PC-3 (cell line): ENCODE measurements around the gene HOXA9. TPM values are rescaled to one million over a fixed set of nuclear protein-coding genes. Genes with fewer than 3 reads are reported as not detected.

Source experiments
- ATAC-seq: fragments of 200-7000 bp; cut with Tn5 transposase; 2 replicates; pipeline ENCODE4 v1.9.1; 2020; ENCODE audit warnings: mild to moderate bottlenecking, moderate library complexity
- BruUV-seq: library from RNA; stranded (reverse); fragments of 400-500 nt; replicated peaks from 2 replicates; lab custom pipeline; 2021; lab: Mats Ljungman, UMichigan
- CTCF ChIA-PET: fragments of 300-600 bp; sonication (Branson Sonifier 250); formaldehyde crosslinking; loops from one replicate; lab custom pipeline; 2022; ENCODE audit warnings: antibody characterized with exemption; lab: Charles Lee
- POLR2A ChIA-PET: fragments of 300-600 bp; sonication (Branson Sonifier 250); formaldehyde crosslinking; loops from one replicate; lab custom pipeline; 2022; ENCODE audit warnings: antibody characterized with exemption; ENCODE audit not compliant: unreplicated experiment; lab: Charles Lee
- DNase-seq: peaks from one replicate; pipeline ENCODE4 v3.0.0-alpha.2; 2015
- H2AFZ ChIP-seq: fragments of 300-600 bp; sonication (generic); 2 replicates; pipeline ENCODE4 v1.6.0; 2016; ENCODE audit warnings: antibody characterized with exemption, low read length
- H3F3A ChIP-seq: fragments of 300-600 bp; sonication (generic); one replicate; pipeline ENCODE4 v1.6.0; 2017; ENCODE audit warnings: antibody characterized with exemption, low read length, control low read depth, mild to moderate bottlenecking; ENCODE audit not compliant: unreplicated experiment
- H3K27ac ChIP-seq: fragments of 300-600 bp; sonication (generic); 2 replicates; pipeline ENCODE4 v1.5.1; 2016; ENCODE audit warnings: mild to moderate bottlenecking, low read length
- H3K27me3 ChIP-seq: fragments of 300-600 bp; sonication (generic); 2 replicates; pipeline ENCODE4 v1.6.1; 2016; ENCODE audit warnings: low read length, mixed read lengths
- H3K36me3 ChIP-seq: fragments of 300-600 bp; sonication (generic); 2 replicates; pipeline ENCODE4 v1.6.1; 2016; ENCODE audit warnings: low read depth, mixed run types, low read length, mixed read lengths
- H3K4me1 ChIP-seq: fragments of 300-600 bp; sonication (generic); 2 replicates; pipeline ENCODE4 v1.5.1; 2016; ENCODE audit warnings: low read length; ENCODE audit not compliant: insufficient read depth
- H3K4me2 ChIP-seq: fragments of 300-600 bp; sonication (generic); 2 replicates; pipeline ENCODE4 v1.6.0; 2016; ENCODE audit warnings: low read length
- H3K4me3 ChIP-seq: fragments of 300-600 bp; sonication (generic); 2 replicates; pipeline ENCODE4 v1.5.1; 2016; ENCODE audit warnings: mild to moderate bottlenecking, low read length, mixed read lengths
- H3K79me2 ChIP-seq: fragments of 300-600 bp; sonication (generic); 2 replicates; pipeline ENCODE4 v1.6.1; 2017; ENCODE audit warnings: low read length, mixed read lengths
- H3K9ac ChIP-seq: fragments of 300-600 bp; sonication (generic); 2 replicates; pipeline ENCODE4 v1.6.0; 2016; ENCODE audit warnings: mild to moderate bottlenecking, low read length
- H3K9me2 ChIP-seq: fragments of 300-600 bp; sonication (generic); replicated peaks from 2 replicates; pipeline ENCODE4 v1.6.1; 2016; ENCODE audit warnings: mixed run types, low read length, mixed read lengths
- H3K9me3 ChIP-seq: fragments of 300-600 bp; sonication (generic); 2 replicates; pipeline ENCODE4 v1.6.1; 2016; ENCODE audit warnings: low read length, mixed read lengths
- H4K20me1 ChIP-seq: fragments of 300-600 bp; sonication (generic); 2 replicates; pipeline ENCODE4 v1.6.1; 2016; ENCODE audit warnings: low read length, mixed read lengths
- EZH2 ChIP-seq: fragments of 300-600 bp; sonication (generic); IDR thresholded peaks from one replicate; pipeline ENCODE4 v1.6.1; 2017; ENCODE audit warnings: antibody characterized with exemption, mild to moderate bottlenecking, low read length; ENCODE audit not compliant: unreplicated experiment
- EZH2phosphoT487 ChIP-seq: fragments of 300-600 bp; sonication (generic); IDR thresholded peaks from 2 replicates; pipeline ENCODE4 v1.6.1; 2018; ENCODE audit warnings: mild to moderate bottlenecking, antibody characterized with exemption, low read length, borderline replicate concordance
- intact Hi-C: fragments of 100-400 bp; cut with micrococcal nuclease; formaldehyde crosslinking; loops from 2 replicates; pipeline ENCODE4 v1.9.0; 2023
- total RNA-seq: library from RNA; depleted of rRNA; stranded (reverse); fragments of >200 nt; gene quantifications from 2 replicates; pipeline ENCODE4 v1.2.3, GENCODE V29; 2014
- TF ChIP-seq, protein P1 (sequence below): fragments of 300-600 bp; sonication (generic); conservative IDR thresholded peaks from 2 replicates; pipeline ENCODE4 v1.5.1; 2017; ENCODE audit warnings: antibody characterized with exemption, low read depth, mild to moderate bottlenecking, low read length

HOXA9 gene
- total RNA-seq, 1 experiment from 2014 or later, result 69.0 TPM

DNA sequence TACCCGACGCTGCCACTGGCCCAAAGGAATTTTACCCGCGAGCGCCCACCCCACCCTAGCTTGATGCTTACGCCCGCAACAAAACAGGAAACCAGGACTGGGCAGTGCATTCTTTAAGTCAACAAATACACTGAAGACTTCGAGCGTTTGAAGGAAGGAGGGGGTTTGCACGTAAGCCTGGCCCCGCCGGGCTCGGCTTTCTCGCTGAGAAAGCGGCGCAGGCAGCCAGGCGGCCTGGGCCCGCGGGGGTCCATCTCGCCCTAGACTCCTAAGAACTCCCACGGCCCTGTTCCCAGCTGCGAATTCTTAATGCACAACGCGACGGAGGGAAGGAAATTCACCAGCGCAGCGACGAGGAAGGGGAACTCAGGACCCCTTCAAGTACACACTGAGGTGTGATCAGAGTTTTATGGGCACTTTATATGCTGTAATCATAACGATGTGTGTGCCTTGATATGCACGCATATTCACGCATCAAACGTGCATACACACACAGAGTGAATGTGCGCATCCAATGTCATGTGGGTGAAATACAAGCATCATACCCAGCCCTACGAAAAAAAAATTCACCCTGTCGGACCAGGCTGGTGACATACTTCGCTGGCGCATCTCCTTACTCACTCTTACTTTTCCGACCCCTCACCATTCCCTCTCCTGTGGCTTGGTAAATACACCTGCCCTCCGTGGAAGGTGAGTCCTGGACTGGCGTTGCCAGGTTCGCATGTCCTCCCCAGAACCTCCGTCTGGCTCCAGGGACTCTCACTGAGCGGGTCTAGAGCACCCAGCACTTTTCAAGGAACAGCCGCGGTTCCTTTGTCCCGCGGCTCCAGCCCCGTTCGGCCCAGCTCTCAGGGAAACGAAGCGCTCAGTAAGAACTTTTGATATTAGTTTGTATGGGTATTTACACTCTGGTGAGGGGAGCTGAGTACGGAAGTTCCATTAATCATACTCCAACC lies 40.3 kb upstream of the HOXA9 start:
- Histone ChIP-seq H3K27ac (peak overlapping the region; percentile 92), H3K4me1 (peaks cover 52% of the 10 kb centered on the region), H3K4me3 (peak overlapping the region; percentile 75), H4K20me1 (no peaks in the 10 kb centered on the region), H3K9ac (peak overlapping the region; percentile 91), H3K36me3 (no peaks in the 10 kb centered on the region), H3K79me2 (peaks cover 78% of the 10 kb centered on the region), H3F3A (no peaks in the 10 kb centered on the region), H3K9me2 (no peaks in the 10 kb centered on the region), H3K27me3 (no peaks in the 10 kb centered on the region), H2AFZ (peak overlapping the region; percentile 73), H3K4me2 (peak overlapping the region; percentile 94), H3K9me3 (no peaks in the 10 kb centered on the region)
- CTCF ChIA-PET, result interaction anchor here (0.6 to 1.1 kb wide), 3 partner anchors 9 to 454 kb away, joined by 3 read pairs; no protein-coding TSS in a partner anchor
- intact Hi-C loops, result loop anchor here (1.0 kb wide), 1 partner anchor 142 kb away; no protein-coding TSS in a partner anchor
- peak; percentile 8 for ATAC-seq
- TSS peak; percentile 1 for BruUV-seq
- TF ChIP-seq EZH2phosphoT487 (no peak), EZH2 (no peak)
- DNase-seq, result peak; percentile 67
- POLR2A ChIA-PET, result interaction anchor here (0.7 to 0.9 kb wide), 4 partner anchors 20 to 342 kb away, joined by 3 to 7 read pairs (median 4); partner anchors contain the start of gene HOXA11

GRCh38 chr7:27204851-27205322 lies 39.5 kb upstream of the HOXA9 start:
- CTCF ChIA-PET, result interaction anchor here (0.6 to 1.1 kb wide), 3 partner anchors 9 to 455 kb away, joined by 3 read pairs; no protein-coding TSS in a partner anchor
- no peaks in the 10 kb centered on the region for H3K9me3 ChIP-seq

More at GRCh38 chr7:27204851-27205322, 39.5 kb upstream of the HOXA9 start:
- intact Hi-C loops, result loop anchor here (1.0 to 5.0 kb wide), 2 partner anchors 38 to 142 kb away; partner anchors contain the start of gene HOXA9
- POLR2A ChIA-PET, result interaction anchor here (0.6 to 0.9 kb wide), 5 partner anchors 10 to 341 kb away, joined by 3 to 7 read pairs (median 3); partner anchors contain the start of gene HOXA11
- Histone ChIP-seq H3K9ac (peak overlapping the region; percentile 91), H4K20me1 (no peaks in the 10 kb centered on the region), H3K27ac (peak overlapping the region; percentile 92), H3K4me1 (peaks cover 50% of the 10 kb centered on the region), H3K36me3 (no peaks in the 10 kb centered on the region), H2AFZ (peak overlapping the region; percentile 73), H3K4me3 (peak overlapping the region; percentile 75), H3K4me2 (peak overlapping the region; percentile 94), H3K9me2 (no peaks in the 10 kb centered on the region), H3F3A (no peaks in the 10 kb centered on the region), H3K79me2 (peaks cover 83% of the 10 kb centered on the region), H3K27me3 (no peaks in the 10 kb centered on the region)
- TSS peak; percentile 21 for BruUV-seq
- ATAC-seq (peak; percentile 4), DNase-seq (peak; percentile 54)
- TF ChIP-seq EZH2phosphoT487, result no peak
- TF ChIP-seq, protein P1, sequence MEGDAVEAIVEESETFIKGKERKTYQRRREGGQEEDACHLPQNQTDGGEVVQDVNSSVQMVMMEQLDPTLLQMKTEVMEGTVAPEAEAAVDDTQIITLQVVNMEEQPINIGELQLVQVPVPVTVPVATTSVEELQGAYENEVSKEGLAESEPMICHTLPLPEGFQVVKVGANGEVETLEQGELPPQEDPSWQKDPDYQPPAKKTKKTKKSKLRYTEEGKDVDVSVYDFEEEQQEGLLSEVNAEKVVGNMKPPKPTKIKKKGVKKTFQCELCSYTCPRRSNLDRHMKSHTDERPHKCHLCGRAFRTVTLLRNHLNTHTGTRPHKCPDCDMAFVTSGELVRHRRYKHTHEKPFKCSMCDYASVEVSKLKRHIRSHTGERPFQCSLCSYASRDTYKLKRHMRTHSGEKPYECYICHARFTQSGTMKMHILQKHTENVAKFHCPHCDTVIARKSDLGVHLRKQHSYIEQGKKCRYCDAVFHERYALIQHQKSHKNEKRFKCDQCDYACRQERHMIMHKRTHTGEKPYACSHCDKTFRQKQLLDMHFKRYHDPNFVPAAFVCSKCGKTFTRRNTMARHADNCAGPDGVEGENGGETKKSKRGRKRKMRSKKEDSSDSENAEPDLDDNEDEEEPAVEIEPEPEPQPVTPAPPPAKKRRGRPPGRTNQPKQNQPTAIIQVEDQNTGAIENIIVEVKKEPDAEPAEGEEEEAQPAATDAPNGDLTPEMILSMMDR, result no peak
- no peak for TF ChIP-seq EZH2
